Retina (tissue), 1 donor: ENCODE data around the gene LBHD2.

Experiments
- DNase-seq: peaks from one replicate; pipeline ENCODE4 v3.0.0-alpha.2; 2016

LBHD2 gene

GRCh38 chr14:103091041-103091882, 7.3 kb downstream of the LBHD2 start:
- DNase-seq: peak; percentile 51

- no peak for DNase-seq
Measured at GRCh38 chr14:103091883-103092222, 7.8 kb downstream of the LBHD2 start.

- DNase-seq: peak; percentile 28
Measured at GRCh38 chr14:103093856-103094405, 9.9 kb downstream of the LBHD2 start.

GRCh38 chr14:103094406-103095209, 10.6 kb downstream of the LBHD2 start, which contains the start of gene EXOC3L4:
EXOC3L4 (plus strand) TSS chr14:103094725; CDS start chr14:103100220, 5,495 bp downstream.
- DNase-seq: no peak

- DNase-seq: no peak
Measured at GRCh38 chr14:103095210-103095778, 11.3 kb downstream of the LBHD2 start.

GRCh38 chr14:103096387-103096786, 12.4 kb downstream of the LBHD2 start:
- DNase-seq: no peak

- DNase-seq: no peak
Measured at GRCh38 chr14:103097244-103097993, 13.4 kb downstream of the LBHD2 start.

- no peak for DNase-seq
Measured at GRCh38 chr14:103097994-103098957, 14.3 kb downstream of the LBHD2 start.

GRCh38 chr14:103099081-103099732, 15.2 kb downstream of the LBHD2 start:
- DNase-seq: no peak

- DNase-seq: no peak
Measured at GRCh38 chr14:103099733-103100280, 15.8 kb downstream of the LBHD2 start.

GRCh38 chr14:103100281-103101121, 16.5 kb downstream of the LBHD2 start:
- DNase-seq: no peak

GRCh38 chr14:103101257-103101962, 17.4 kb downstream of the LBHD2 start:
- DNase-seq: no peak

- DNase-seq: peak; percentile 70
Measured at GRCh38 chr14:103101963-103102688, 18.1 kb downstream of the LBHD2 start.

GRCh38 chr14:103102689-103103260, 18.8 kb downstream of the LBHD2 start:
- no peak for DNase-seq

- peak; percentile 79 for DNase-seq
Measured at GRCh38 chr14:103103461-103104388, 19.7 kb downstream of the LBHD2 start.

- DNase-seq: peak; percentile 59
Measured at GRCh38 chr14:103104389-103104653, 20.3 kb downstream of the LBHD2 start.
